OCI-LY1 (cell line): ENCODE data around the gene ABTB2.

Experiments used
- H2AFZ ChIP-seq: fragments of 200-600 bp; sonication (generic), shearing (Covaris generic); 2 replicates; pipeline ENCODE4 v1.6.0; 2014; ENCODE audit warnings: antibody characterized with exemption, mild to moderate bottlenecking, low read length
- H3F3A ChIP-seq: fragments of 200-600 bp; sonication (generic), shearing (Covaris generic); 2 replicates; pipeline ENCODE4 v1.6.0; 2014; ENCODE audit warnings: mild to moderate bottlenecking, antibody characterized with exemption, low read length, moderate library complexity; ENCODE audit not compliant: insufficient read depth
- H3K27ac ChIP-seq: fragments of 200-600 bp; sonication (generic); 2 replicates; pipeline ENCODE4 v1.5.1; 2014; ENCODE audit warnings: low read length, mixed run types, mild to moderate bottlenecking, low read depth; ENCODE audit not compliant: poor library complexity, severe bottlenecking
- H3K27me3 ChIP-seq: fragments of 200-600 bp; sonication (generic); 2 replicates; pipeline ENCODE4 v1.6.0; 2014; ENCODE audit warnings: antibody characterized with exemption, mild to moderate bottlenecking, low read length, moderate library complexity; ENCODE audit not compliant: insufficient read depth
- H3K36me3 ChIP-seq: fragments of 200-600 bp; sonication (generic); 2 replicates; pipeline ENCODE4 v1.6.1; 2014; ENCODE audit warnings: mild to moderate bottlenecking, antibody characterized with exemption, low read length, moderate library complexity, mixed read lengths; ENCODE audit not compliant: insufficient read depth
- H3K4me1 ChIP-seq: fragments of 200-600 bp; sonication (generic); 2 replicates; pipeline ENCODE4 v1.5.1; 2014; ENCODE audit warnings: mild to moderate bottlenecking, low read length, moderate library complexity; ENCODE audit not compliant: insufficient read depth, severe bottlenecking
- H3K4me2 ChIP-seq: fragments of 200-600 bp; sonication (generic), shearing (Covaris generic); 2 replicates; pipeline ENCODE4 v1.6.1; 2014; ENCODE audit warnings: low read length
- H3K4me3 ChIP-seq: fragments of 200-600 bp; sonication (generic); 2 replicates; pipeline ENCODE4 v1.5.1; 2014; ENCODE audit warnings: low read length, low read depth, mild to moderate bottlenecking, mixed read lengths; ENCODE audit not compliant: poor library complexity, severe bottlenecking
- H3K79me2 ChIP-seq: fragments of 200-600 bp; shearing (Covaris generic); 2 replicates; pipeline ENCODE4 v1.6.1; 2016; ENCODE audit warnings: mixed run types, low read length, mixed read lengths; ENCODE audit not compliant: insufficient read depth
- H3K9ac ChIP-seq: fragments of 200-600 bp; sonication (generic), shearing (Covaris generic); 2 replicates; pipeline ENCODE4 v1.6.1; 2014; ENCODE audit warnings: mild to moderate bottlenecking, low read length, mixed read lengths
- H3K9me2 ChIP-seq: fragments of 200-600 bp; sonication (generic), shearing (Covaris generic); 2 replicates; pipeline ENCODE4 v1.6.1; 2014; ENCODE audit warnings: low read depth, mild to moderate bottlenecking, low read length, mixed read lengths
- H3K9me3 ChIP-seq: fragments of 200-600 bp; shearing (Covaris generic); 2 replicates; pipeline ENCODE4 v1.6.1; 2014; ENCODE audit warnings: low read length, mixed read lengths
- H4K20me1 ChIP-seq: fragments of 200-600 bp; sonication (generic), shearing (Covaris generic); 2 replicates; pipeline ENCODE4 v1.6.0; 2016; ENCODE audit warnings: mild to moderate bottlenecking, low read length; ENCODE audit not compliant: insufficient read depth
- CTCF ChIP-seq: fragments of 200-600 bp; sonication (generic), shearing (Covaris generic); IDR thresholded peaks from 2 replicates; pipeline ENCODE4 v1.5.1; 2017; ENCODE audit warnings: mild to moderate bottlenecking, antibody characterized with exemption, low read length, moderate library complexity, mixed read lengths
- EZH2 ChIP-seq: fragments of 200-600 bp; sonication (generic), shearing (Covaris generic); IDR thresholded peaks from 2 replicates; pipeline ENCODE4 v1.8.0; 2017; ENCODE audit warnings: borderline replicate concordance, mixed run types, mild to moderate bottlenecking, antibody characterized with exemption, low read length, moderate library complexity, mixed read lengths

ABTB2 gene

DNA sequence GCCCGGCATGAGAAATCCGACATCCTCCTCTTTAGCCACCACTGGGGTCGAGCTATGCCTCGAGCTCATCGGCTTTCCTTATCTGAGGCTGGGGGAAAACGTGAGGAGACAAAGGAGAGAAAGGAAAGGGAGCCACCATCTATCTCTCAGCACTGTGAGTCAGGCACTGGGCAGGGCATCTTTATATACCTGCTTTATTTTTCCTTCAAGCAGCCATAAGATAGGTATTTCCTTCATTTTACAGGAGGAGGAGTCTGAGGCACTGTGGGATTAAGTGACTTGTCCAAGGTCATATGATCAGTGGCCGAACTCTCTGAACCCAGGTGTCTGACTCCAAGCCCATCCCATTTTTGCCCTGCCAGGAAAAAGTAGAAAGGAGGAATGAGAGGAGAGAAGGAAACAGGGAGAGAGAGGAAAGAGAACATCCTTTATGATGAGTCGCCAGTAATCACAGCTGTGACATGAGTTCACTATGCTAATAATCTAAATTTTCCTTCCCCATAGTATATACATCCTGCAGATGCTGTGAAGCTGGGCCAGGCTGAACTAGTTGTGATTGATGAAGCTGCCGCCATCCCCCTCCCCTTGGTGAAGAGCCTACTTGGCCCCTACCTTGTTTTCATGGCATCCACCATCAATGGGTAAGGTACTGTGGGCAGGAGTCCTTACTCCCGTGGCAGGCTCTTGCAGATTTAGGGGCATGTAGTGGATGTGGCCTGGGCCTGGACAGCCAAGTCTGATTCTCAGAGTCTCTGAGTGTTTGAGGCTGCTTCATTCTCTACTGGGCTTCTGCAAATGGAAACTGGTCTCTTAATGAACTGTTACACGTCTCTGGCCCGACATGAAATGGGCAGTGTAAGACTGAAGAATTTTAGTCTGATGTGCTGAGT lies 230.6 kb downstream of the ABTB2 start:
- no peak overlapping the region for H2AFZ ChIP-seq
- H3K27me3 ChIP-seq: no peaks in the 10 kb centered on the region
- H3K4me1 ChIP-seq: no peaks in the 10 kb centered on the region
- H3K9ac ChIP-seq: no peak overlapping the region
- H3K27ac ChIP-seq: no peak overlapping the region
- H3F3A ChIP-seq: no peaks in the 10 kb centered on the region
- H3K4me3 ChIP-seq: no peak overlapping the region
- H3K9me2 ChIP-seq: no peaks in the 10 kb centered on the region
- no peaks in the 10 kb centered on the region for H4K20me1 ChIP-seq
- peaks cover 95% of the 10 kb centered on the region for H3K36me3 ChIP-seq
- no peaks in the 10 kb centered on the region for H3K79me2 ChIP-seq
- H3K4me2 ChIP-seq: no peak overlapping the region
- no peaks in the 10 kb centered on the region for H3K9me3 ChIP-seq
- TF ChIP-seq EZH2 (no peak), CTCF (no peak)

- no peak overlapping the region for H3K4me3 ChIP-seq
- no peaks in the 10 kb centered on the region for H3F3A ChIP-seq
- H3K27me3 ChIP-seq: no peaks in the 10 kb centered on the region
- no peak overlapping the region for H3K9ac ChIP-seq
- H3K36me3 ChIP-seq: peaks cover 92% of the 10 kb centered on the region
- no peaks in the 10 kb centered on the region for H4K20me1 ChIP-seq
- no peak overlapping the region for H3K27ac ChIP-seq
- H3K4me1 ChIP-seq: no peaks in the 10 kb centered on the region
- no peak overlapping the region for H3K4me2 ChIP-seq
- H3K79me2 ChIP-seq: no peaks in the 10 kb centered on the region
- no peak overlapping the region for H2AFZ ChIP-seq
- no peaks in the 10 kb centered on the region for H3K9me2 ChIP-seq
- TF ChIP-seq EZH2 (no peak), CTCF (no peak)
- no peaks in the 10 kb centered on the region for H3K9me3 ChIP-seq
These were observed 232.7 kb downstream of the ABTB2 start for GRCh38 chr11:34124885-34125668.

DNA sequence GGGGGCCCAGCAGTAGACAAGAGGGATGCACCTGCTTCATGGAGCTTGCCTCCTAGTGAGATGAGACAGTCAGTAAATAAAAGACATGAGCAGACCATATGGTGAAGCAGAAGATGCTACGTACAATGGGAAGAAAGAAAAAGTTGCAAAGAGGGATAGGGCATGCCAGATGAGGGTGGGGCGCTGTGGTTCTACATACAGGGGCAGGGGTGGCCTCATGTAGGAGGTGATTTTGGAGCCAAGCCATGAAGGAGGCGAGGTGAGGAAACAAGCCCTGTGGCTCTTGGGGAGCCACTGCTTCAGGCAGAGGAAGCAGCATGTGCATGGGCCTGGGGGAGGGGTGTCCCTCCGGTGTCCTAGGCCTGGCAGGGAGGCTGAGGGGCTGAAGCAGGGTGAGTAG lies 237.2 kb downstream of the ABTB2 start:
- Histone ChIP-seq H3K9ac (no peak overlapping the region), H3K9me3 (no peaks in the 10 kb centered on the region), H3K27me3 (no peaks in the 10 kb centered on the region), H3K79me2 (no peaks in the 10 kb centered on the region), H3K4me2 (no peak overlapping the region), H2AFZ (no peak overlapping the region), H3K4me3 (no peak overlapping the region), H3F3A (no peaks in the 10 kb centered on the region), H3K4me1 (no peaks in the 10 kb centered on the region), H4K20me1 (no peaks in the 10 kb centered on the region), H3K9me2 (no peaks in the 10 kb centered on the region), H3K27ac (no peak overlapping the region), H3K36me3 (peaks cover 94% of the 10 kb centered on the region)
- no peak for TF ChIP-seq EZH2
- TF ChIP-seq CTCF: no peak
